AG04450 (cell line): ENCODE results near the gene AIMP2. TPM values are rescaled to one million over a fixed set of nuclear protein-coding genes. Genes with fewer than 3 reads are reported as not detected.
"Not testable (repeated sequence)": the region's sequence is repeated elsewhere in the genome, so short reads cannot be mapped to it uniquely, and the experiment has no call there.

Experiments used
- CTCF ChIA-PET: fragments of 300-600, 350-600 bp; formaldehyde crosslinking; extraction: SDS; loops from one replicate; lab custom pipeline; 2022; ENCODE audit warnings: antibody characterized with exemption, inconsistent platforms; lab: Charles Lee
- POLR2A ChIA-PET: fragments of 350-600 bp; formaldehyde crosslinking; extraction: SDS; loops from one replicate; lab custom pipeline; 2021; ENCODE audit warnings: antibody characterized with exemption, inconsistent platforms; lab: Yijun Ruan, JAX
- DNase-seq: peaks from one replicate; pipeline ENCODE4 v3.0.0-alpha.2; 2011; ENCODE audit warnings: low read depth, low spot score
- H3K27ac ChIP-seq: one replicate; pipeline ENCODE4 v1.5.1; 2012; ENCODE audit warnings: low read depth, low read length, control low read depth
- H3K27me3 ChIP-seq: one replicate; pipeline ENCODE4 v1.6.0; 2012; ENCODE audit warnings: low read length; ENCODE audit not compliant: control insufficient read depth, insufficient read depth
- H3K4me3 ChIP-seq: 2 replicates; pipeline ENCODE4 v1.5.1; 2011; ENCODE audit warnings: mild to moderate bottlenecking, low read depth, low read length, control low read depth
- H3K9me3 ChIP-seq: 2 replicates; pipeline ENCODE4 v1.5.1; 2012; ENCODE audit warnings: low read length; ENCODE audit not compliant: control insufficient read depth, insufficient read depth
- CTCF ChIP-seq: IDR thresholded peaks from 2 replicates; pipeline ENCODE4 v1.5.1; 2011; ENCODE audit warnings: low read depth, low read length, control low read depth, inconsistent platforms
- polyA plus RNA-seq: library from polyadenylated mRNA; depleted of rRNA; stranded (reverse); fragments of >200 nt; gene quantifications from 2 replicates; pipeline ENCODE4 v1.2.3, GENCODE V29; 2011

The AIMP2 gene
- polyA plus RNA-seq, 1 experiment = 58.5 TPM

DNA sequence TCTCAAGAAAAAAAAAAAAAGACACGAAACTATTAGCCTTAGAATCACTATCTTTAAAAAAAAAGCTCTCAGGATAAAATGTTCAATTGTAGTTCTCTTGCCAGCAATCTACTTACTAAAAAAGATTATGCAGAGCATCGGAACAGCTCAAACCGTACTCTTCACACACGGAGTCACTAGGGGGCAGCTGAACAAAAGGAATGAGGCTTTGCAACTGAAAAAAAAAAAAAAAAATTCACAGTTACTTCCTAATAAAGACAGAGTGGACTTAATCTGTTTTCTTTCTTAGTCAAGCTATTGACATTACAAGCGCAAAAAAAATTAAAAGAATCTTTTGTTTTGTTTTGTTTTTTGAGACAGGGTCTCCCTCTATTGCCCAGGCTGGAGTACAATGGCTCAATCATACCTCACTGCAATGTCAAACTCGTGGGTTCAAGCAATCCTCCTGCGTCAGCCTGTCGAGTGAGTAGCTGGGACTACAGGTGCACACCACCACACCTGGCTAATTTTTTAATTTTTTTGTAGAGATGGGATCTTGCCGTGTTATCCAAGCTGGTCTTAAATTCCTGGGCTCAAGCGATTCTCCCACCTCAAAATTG lies 11.8 kb upstream of the AIMP2 start:
- no peaks in the 10 kb centered on the region for H3K9me3 ChIP-seq

GRCh38 chr7:6007386-6007785 lies 1.7 kb upstream of the AIMP2 start:
- POLR2A ChIA-PET = no interaction called here
- H3K9me3 ChIP-seq = no peaks in the 10 kb centered on the region; the same call in 1 of the 2 replicates
- CTCF ChIA-PET = interaction anchor here (2.5 kb wide), 1 partner anchor 10 kb away, joined by 15 read pairs; no protein-coding TSS in a partner anchor
- H3K27me3 ChIP-seq = no peaks in the 10 kb centered on the region
- TF ChIP-seq CTCF = no peak
- no peak overlapping the region for H3K4me3 ChIP-seq
- no peak overlapping the region for H3K27ac ChIP-seq
- DNase-seq = no peak

More for the DNA sequence above, 11.8 kb upstream of the AIMP2 start:
- peak; percentile 32 for DNase-seq
- CTCF ChIA-PET = interaction anchor here (0.5 to 1.9 kb wide), 35 partner anchors 11 to 446 kb away, joined by 3 to 23 read pairs (median 4); partner anchors contain the start of genes AIMP2, ANKRD61 and PMS2
- Histone ChIP-seq H3K27ac (no peak overlapping the region), H3K27me3 (no peaks in the 10 kb centered on the region), H3K4me3 (no peak overlapping the region)
- TF ChIP-seq CTCF = peak; percentile 69
- POLR2A ChIA-PET = interaction anchor here (0.6 to 0.7 kb wide), 3 partner anchors 18 to 680 kb away, joined by 4 to 5 read pairs (median 4); no protein-coding TSS in a partner anchor

DNA sequence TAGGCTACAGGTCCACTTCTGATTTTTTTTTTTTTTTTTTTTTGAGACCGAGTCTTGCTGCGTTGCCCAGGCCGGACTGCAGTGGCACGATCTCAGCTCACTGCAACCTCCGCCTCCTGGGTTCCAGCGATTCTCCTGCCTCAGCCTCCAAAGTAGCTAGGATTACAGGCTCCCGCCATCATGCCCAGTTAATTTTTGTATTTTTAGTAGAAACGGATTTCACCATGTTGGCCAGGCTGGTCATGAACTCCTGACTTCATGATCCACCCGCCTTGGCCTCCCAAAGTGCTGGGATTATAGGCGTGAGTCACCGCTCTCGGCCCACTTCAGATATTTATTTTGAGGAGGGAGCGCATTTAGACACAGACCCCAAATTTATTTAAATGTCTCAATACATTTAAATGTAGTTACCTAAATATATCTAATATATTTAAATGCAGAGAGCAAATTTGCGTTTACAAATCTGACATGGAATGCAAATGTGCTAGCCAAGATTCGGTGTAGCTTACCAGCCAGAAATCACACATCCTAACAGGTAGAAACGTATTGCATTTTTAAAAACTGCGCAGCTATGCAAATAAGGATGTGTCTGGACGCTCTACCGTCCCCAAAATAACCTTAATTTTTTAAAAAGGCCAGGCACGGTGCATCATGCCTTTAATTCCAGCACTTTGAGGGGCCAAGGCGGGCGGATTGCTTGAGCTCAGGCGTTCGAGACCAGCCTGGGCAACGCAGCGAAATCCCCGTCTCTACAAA lies 1.1 kb upstream of the AIMP2 start:
- peak overlapping the region; percentile 73 for H3K27ac ChIP-seq
- H3K27me3 ChIP-seq, DNase-seq, H3K9me3 ChIP-seq: not testable (repeated sequence)
- POLR2A ChIA-PET = interaction anchor here (0.6 kb wide), 1 partner anchor 17 kb away, joined by 4 read pairs; no protein-coding TSS in a partner anchor
- peak overlapping the region; percentile 89 for H3K4me3 ChIP-seq
- CTCF ChIA-PET = interaction anchor here (1.0 to 2.5 kb wide), 2 partner anchors 11 to 15 kb away, joined by 3 to 15 read pairs; no protein-coding TSS in a partner anchor

DNA sequence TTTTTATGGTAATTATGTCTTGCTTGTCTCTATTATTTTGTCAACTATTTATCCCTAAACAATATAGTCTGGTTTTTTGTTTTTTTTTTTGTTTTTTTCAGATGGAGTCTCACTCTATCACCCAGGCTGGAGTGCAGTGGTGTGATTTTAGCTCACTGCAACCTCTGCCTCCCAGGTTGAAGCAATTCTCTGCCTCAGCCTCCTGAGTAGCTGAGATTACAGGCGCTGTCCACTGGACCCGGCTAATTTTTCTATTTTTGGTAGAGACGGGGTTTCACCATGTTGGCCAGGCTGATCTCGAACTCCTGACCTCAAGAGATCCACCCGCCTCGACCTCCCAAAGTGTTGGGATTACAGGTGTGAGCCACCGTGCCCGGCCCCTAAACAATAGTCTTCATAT lies 1.3 kb downstream of the AIMP2 start:
- DNase-seq, H3K27me3 ChIP-seq, H3K9me3 ChIP-seq, POLR2A ChIA-PET, CTCF ChIA-PET, H3K27ac ChIP-seq: not testable (repeated sequence)
- H3K4me3 ChIP-seq = peak overlapping the region; percentile 89; the same call in 1 of the 2 replicates

GRCh38 chr7:6011541-6011940 lies 2.5 kb downstream of the AIMP2 start:
- ChIA-PET POLR2A (interaction anchor here (1.4 kb wide), 1 partner anchor 9 kb away, joined by 3 read pairs; no protein-coding TSS in a partner anchor), CTCF (interaction anchor here (0.5 to 1.0 kb wide), 2 partner anchors 14 to 46 kb away, joined by 3 read pairs; no protein-coding TSS in a partner anchor)
- Histone ChIP-seq H3K9me3 (no peaks in the 10 kb centered on the region; the same call in 1 of the 2 replicates), H3K27ac (no peak overlapping the region), H3K27me3 (no peaks in the 10 kb centered on the region), H3K4me3 (no peak overlapping the region)
- no peak for TF ChIP-seq CTCF
- no peak for DNase-seq
